ENCODE results near the gene RAPH1.
A peak's percentile ranks its signal among the peaks of the same experiment; 100 is the strongest.

The RAPH1 gene

GRCh38 chr2:203484266-203485112 is 50.6 kb downstream of the RAPH1 start:
- no peak overlapping the region for H3K9ac ChIP-seq (ENCODE audit: low read depth, low read length)
- H3K27me3 ChIP-seq (ENCODE audit: control insufficient read depth, insufficient read depth, low read length) = no peaks in the 10 kb centered on the region
- peak overlapping the region; percentile 94 for H3K27ac ChIP-seq (ENCODE audit: low read depth, low read length)
- peaks cover 8% of the 10 kb centered on the region for H3K4me1 ChIP-seq (ENCODE audit: control insufficient read depth, insufficient read depth, low read length)
- no peak overlapping the region for H3K4me3 ChIP-seq (ENCODE audit: low read depth, low read length)
- no peaks in the 10 kb centered on the region for H3K9me3 ChIP-seq (ENCODE audit: control insufficient read depth, insufficient read depth, low read length)
- H3K36me3 ChIP-seq (ENCODE audit: control insufficient read depth, insufficient read depth, low read length) = peaks cover 9% of the 10 kb centered on the region

GRCh38 chr2:203480623-203481022 is 54.5 kb downstream of the RAPH1 start:
- Histone ChIP-seq H3K27me3 (ENCODE audit: control insufficient read depth, insufficient read depth, low read length) (no peaks in the 10 kb centered on the region), H3K36me3 (ENCODE audit: control insufficient read depth, insufficient read depth, low read length) (no peaks in the 10 kb centered on the region; the same call in 1 of the 2 replicates), H3K4me3 (ENCODE audit: low read depth, low read length) (no peak overlapping the region), H3K4me1 (ENCODE audit: control insufficient read depth, insufficient read depth, low read length) (peaks cover 8% of the 10 kb centered on the region), H3K27ac (ENCODE audit: low read depth, low read length) (no peak overlapping the region), H3K9me3 (ENCODE audit: control insufficient read depth, insufficient read depth, low read length) (no peaks in the 10 kb centered on the region), H3K9ac (ENCODE audit: low read depth, low read length) (no peak overlapping the region)

GRCh38 chr2:203476881-203477280 is 58.2 kb downstream of the RAPH1 start:
- Histone ChIP-seq H3K36me3 (ENCODE audit: control insufficient read depth, insufficient read depth, low read length) (no peaks in the 10 kb centered on the region), H3K27ac (ENCODE audit: low read depth, low read length) (no peak overlapping the region), H3K27me3 (ENCODE audit: control insufficient read depth, insufficient read depth, low read length) (no peaks in the 10 kb centered on the region), H3K9ac (ENCODE audit: low read depth, low read length) (no peak overlapping the region), H3K4me1 (ENCODE audit: control insufficient read depth, insufficient read depth, low read length) (no peaks in the 10 kb centered on the region), H3K4me3 (ENCODE audit: low read depth, low read length) (no peak overlapping the region), H3K9me3 (ENCODE audit: control insufficient read depth, insufficient read depth, low read length) (no peaks in the 10 kb centered on the region)

GRCh38 chr2:203471323-203471722 is 63.8 kb downstream of the RAPH1 start:
- no peaks in the 10 kb centered on the region for H3K36me3 ChIP-seq (ENCODE audit: control insufficient read depth, insufficient read depth, low read length)
- no peaks in the 10 kb centered on the region for H3K27me3 ChIP-seq (ENCODE audit: control insufficient read depth, insufficient read depth, low read length)
- H3K9me3 ChIP-seq (ENCODE audit: control insufficient read depth, insufficient read depth, low read length) = no peaks in the 10 kb centered on the region
- no peaks in the 10 kb centered on the region for H3K4me1 ChIP-seq (ENCODE audit: control insufficient read depth, insufficient read depth, low read length)
- H3K9ac ChIP-seq (ENCODE audit: low read depth, low read length) = no peak overlapping the region
- H3K27ac ChIP-seq (ENCODE audit: low read depth, low read length) = no peak overlapping the region
- no peak overlapping the region for H3K4me3 ChIP-seq (ENCODE audit: low read depth, low read length)

- Histone ChIP-seq H3K36me3 (ENCODE audit: control insufficient read depth, insufficient read depth, low read length) (no peaks in the 10 kb centered on the region), H3K9me3 (ENCODE audit: control insufficient read depth, insufficient read depth, low read length) (no peaks in the 10 kb centered on the region), H3K9ac (ENCODE audit: low read depth, low read length) (no peak overlapping the region), H3K4me3 (ENCODE audit: low read depth, low read length) (no peak overlapping the region), H3K27me3 (ENCODE audit: control insufficient read depth, insufficient read depth, low read length) (no peaks in the 10 kb centered on the region), H3K27ac (ENCODE audit: low read depth, low read length) (no peak overlapping the region), H3K4me1 (ENCODE audit: control insufficient read depth, insufficient read depth, low read length) (no peaks in the 10 kb centered on the region)
Observed at GRCh38 chr2:203470371-203470770, 64.7 kb downstream of the RAPH1 start.

GRCh38 chr2:203469546-203469945 is 65.6 kb downstream of the RAPH1 start:
- no peak overlapping the region for H3K27ac ChIP-seq (ENCODE audit: low read depth, low read length)
- H3K27me3 ChIP-seq (ENCODE audit: control insufficient read depth, insufficient read depth, low read length) = no peaks in the 10 kb centered on the region
- H3K9ac ChIP-seq (ENCODE audit: low read depth, low read length) = no peak overlapping the region
- H3K4me3 ChIP-seq (ENCODE audit: low read depth, low read length) = no peak overlapping the region
- no peaks in the 10 kb centered on the region for H3K36me3 ChIP-seq (ENCODE audit: control insufficient read depth, insufficient read depth, low read length)
- H3K4me1 ChIP-seq (ENCODE audit: control insufficient read depth, insufficient read depth, low read length) = no peaks in the 10 kb centered on the region
- no peaks in the 10 kb centered on the region for H3K9me3 ChIP-seq (ENCODE audit: control insufficient read depth, insufficient read depth, low read length)

- Histone ChIP-seq H3K36me3 (ENCODE audit: control insufficient read depth, insufficient read depth, low read length) (peaks cover 25% of the 10 kb centered on the region), H3K9ac (ENCODE audit: low read depth, low read length) (no peak overlapping the region), H3K27me3 (ENCODE audit: control insufficient read depth, insufficient read depth, low read length) (no peaks in the 10 kb centered on the region), H3K4me1 (ENCODE audit: control insufficient read depth, insufficient read depth, low read length) (peaks cover 8% of the 10 kb centered on the region; the same call in 1 of the 2 replicates), H3K9me3 (ENCODE audit: control insufficient read depth, insufficient read depth, low read length) (no peaks in the 10 kb centered on the region), H3K27ac (ENCODE audit: low read depth, low read length) (no peak overlapping the region), H3K4me3 (ENCODE audit: low read depth, low read length) (no peak overlapping the region)
Observed at GRCh38 chr2:203463266-203463678, 71.8 kb downstream of the RAPH1 start.

GRCh38 chr2:203462308-203462707 is 72.8 kb downstream of the RAPH1 start:
- Histone ChIP-seq H3K27me3 (ENCODE audit: control insufficient read depth, insufficient read depth, low read length) (no peaks in the 10 kb centered on the region), H3K36me3 (ENCODE audit: control insufficient read depth, insufficient read depth, low read length) (peaks cover 31% of the 10 kb centered on the region), H3K4me3 (ENCODE audit: low read depth, low read length) (no peak overlapping the region), H3K9me3 (ENCODE audit: control insufficient read depth, insufficient read depth, low read length) (no peaks in the 10 kb centered on the region), H3K4me1 (ENCODE audit: control insufficient read depth, insufficient read depth, low read length) (peaks cover 8% of the 10 kb centered on the region; the same call in 1 of the 2 replicates), H3K27ac (ENCODE audit: low read depth, low read length) (no peak overlapping the region), H3K9ac (ENCODE audit: low read depth, low read length) (no peak overlapping the region)

- H3K9ac ChIP-seq (ENCODE audit: low read depth, low read length) = no peak overlapping the region
- no peaks in the 10 kb centered on the region for H3K9me3 ChIP-seq (ENCODE audit: control insufficient read depth, insufficient read depth, low read length)
- H3K27ac ChIP-seq (ENCODE audit: low read depth, low read length) = no peak overlapping the region
- peaks cover 8% of the 10 kb centered on the region; the same call in 1 of the 2 replicates for H3K4me1 ChIP-seq (ENCODE audit: control insufficient read depth, insufficient read depth, low read length)
- no peaks in the 10 kb centered on the region for H3K27me3 ChIP-seq (ENCODE audit: control insufficient read depth, insufficient read depth, low read length)
- peaks cover 35% of the 10 kb centered on the region for H3K36me3 ChIP-seq (ENCODE audit: control insufficient read depth, insufficient read depth, low read length)
- no peak overlapping the region for H3K4me3 ChIP-seq (ENCODE audit: low read depth, low read length)
Observed at GRCh38 chr2:203461746-203462145, 73.4 kb downstream of the RAPH1 start.

GRCh38 chr2:203455209-203455608 is 79.9 kb downstream of the RAPH1 start:
- no peak overlapping the region for H3K27ac ChIP-seq (ENCODE audit: low read depth, low read length)
- H3K4me3 ChIP-seq (ENCODE audit: low read depth, low read length) = no peak overlapping the region
- peaks cover 75% of the 10 kb centered on the region for H3K36me3 ChIP-seq (ENCODE audit: control insufficient read depth, insufficient read depth, low read length)
- no peak overlapping the region for H3K9ac ChIP-seq (ENCODE audit: low read depth, low read length)
- no peaks in the 10 kb centered on the region for H3K4me1 ChIP-seq (ENCODE audit: control insufficient read depth, insufficient read depth, low read length)
- no peaks in the 10 kb centered on the region for H3K9me3 ChIP-seq (ENCODE audit: control insufficient read depth, insufficient read depth, low read length)
- no peaks in the 10 kb centered on the region for H3K27me3 ChIP-seq (ENCODE audit: control insufficient read depth, insufficient read depth, low read length)

GRCh38 chr2:203453858-203454451 is 81.1 kb downstream of the RAPH1 start:
- Histone ChIP-seq H3K4me3 (ENCODE audit: low read depth, low read length) (no peak overlapping the region), H3K27me3 (ENCODE audit: control insufficient read depth, insufficient read depth, low read length) (no peaks in the 10 kb centered on the region), H3K36me3 (ENCODE audit: control insufficient read depth, insufficient read depth, low read length) (peaks cover 65% of the 10 kb centered on the region), H3K4me1 (ENCODE audit: control insufficient read depth, insufficient read depth, low read length) (no peaks in the 10 kb centered on the region), H3K9ac (ENCODE audit: low read depth, low read length) (no peak overlapping the region), H3K9me3 (ENCODE audit: control insufficient read depth, insufficient read depth, low read length) (no peaks in the 10 kb centered on the region), H3K27ac (ENCODE audit: low read depth, low read length) (no peak overlapping the region)

All from HUES48 (cell line).